Peyer's patch (tissue), 4 donors: ENCODE data around the gene SESTD1. TPM values are rescaled to one million over a fixed set of nuclear protein-coding genes. Genes with fewer than 3 reads are reported as not detected.

Source experiments
- DNase-seq, 3 donors: peaks; one replicate each; pipeline ENCODE4 v3.0.0-alpha.2; 2017 to 2019
- H3K27ac ChIP-seq, 4 donors: fragments of 200-600 bp; sonication (generic); one replicate each; pipeline ENCODE4 v1.5.1; 2016 to 2019
- H3K27me3 ChIP-seq, 2 donors: fragments of 200-600 bp; sonication (generic); one replicate each; pipeline ENCODE4 v1.5.1; 2019
- H3K36me3 ChIP-seq, 3 donors: fragments of 200-600 bp; sonication (generic); one replicate each; pipeline ENCODE4 v1.5.1; 2016 to 2019
- H3K4me1 ChIP-seq, 4 donors: fragments of 200-600 bp; sonication (generic); one replicate each; pipeline ENCODE4 v1.5.1; 2016 to 2019
- H3K4me3 ChIP-seq, 4 donors: fragments of 200-600 bp; sonication (generic); 1 replicate in 3 of 4; 2 replicates in 1 of 4; pipeline ENCODE4 v1.5.1; 2016 to 2019; ENCODE audit warnings: mild to moderate bottlenecking in 1 of 4
- H3K9me3 ChIP-seq, 4 donors: fragments of 200-600 bp; sonication (generic); one replicate each; pipeline ENCODE4 v1.5.1; 2016 to 2019; ENCODE audit warnings: mild to moderate bottlenecking in 1 of 4
- CTCF ChIP-seq, 6 experiments: fragments of 450-650 bp in 4 of 6; fragments of 200-600 bp in 2 of 6; sonication (generic) in 1 of 6; IDR thresholded peaks; one replicate each; pipeline ENCODE4 v1.5.1; 2017 to 2019; ENCODE audit warnings: antibody characterized with exemption in 6 of 6, mild to moderate bottlenecking in 3 of 6, moderate library complexity in 1 of 6
- POLR2A ChIP-seq, 2 donors: fragments of 450-650 bp; IDR thresholded peaks; one replicate each; pipeline ENCODE4 v1.5.1; 2017; ENCODE audit warnings: antibody characterized with exemption in 2 of 2, mild to moderate bottlenecking in 2 of 2, moderate library complexity in 2 of 2
- total RNA-seq, 4 donors: library from RNA; depleted of rRNA; stranded (reverse); fragments of >200 nt; gene quantifications; one replicate each; pipeline ENCODE4 v1.1.0, GENCODE V29; 2016

SESTD1 gene
- total RNA-seq, 4 donors from 2014 or later = 19.3 to 66.0 (median 39.6) TPM

- no peak for TF ChIP-seq POLR2A (IDR thresholded peaks at IDR 0.05)
- TF ChIP-seq CTCF (IDR thresholded peaks at IDR 0.05) = no peak
- H3K36me3 ChIP-seq = no peaks in the 10 kb centered on the region
- no peak overlapping the region for H3K4me3 ChIP-seq
- peaks cover 0 to 4% of the 10 kb centered on the region in 2 donors for H3K27me3 ChIP-seq
- peak overlapping the region in 2 of 4 donors; percentile 76 to 85 for H3K27ac ChIP-seq
- DNase-seq = no peak
- no peaks in the 10 kb centered on the region for H3K9me3 ChIP-seq
- H3K4me1 ChIP-seq = peaks cover 0 to 23% (median 0%) of the 10 kb centered on the region in 4 donors
These were observed 8.9 kb upstream of the SESTD1 start for GRCh38 chr2:179273461-179273962.

GRCh38 chr2:179272406-179273192 is 8.0 kb upstream of the SESTD1 start:
- Histone ChIP-seq H3K27ac (peak overlapping the region in 3 of 4 donors; percentile 34 to 85 (median 76)), H3K9me3 (no peaks in the 10 kb centered on the region), H3K27me3 (peaks cover 0 to 4% of the 10 kb centered on the region in 2 donors), H3K36me3 (no peaks in the 10 kb centered on the region), H3K4me1 (peaks cover 0 to 23% (median 0%) of the 10 kb centered on the region in 4 donors), H3K4me3 (no peak overlapping the region)
- TF ChIP-seq CTCF (IDR thresholded peaks at IDR 0.05) (peak in 3 of 6 experiments; percentile 22 to 31 (median 23)), POLR2A (IDR thresholded peaks at IDR 0.05) (no peak)
- DNase-seq = no peak

GRCh38 chr2:179270689-179271088 is 6.1 kb upstream of the SESTD1 start:
- H3K4me3 ChIP-seq = no peak overlapping the region
- peaks cover 0 to 4% of the 10 kb centered on the region in 2 donors for H3K27me3 ChIP-seq
- H3K9me3 ChIP-seq = no peaks in the 10 kb centered on the region
- TF ChIP-seq CTCF (IDR thresholded peaks at IDR 0.05) = no peak
- TF ChIP-seq POLR2A (IDR thresholded peaks at IDR 0.05) = no peak
- peaks cover 0 to 23% (median 0%) of the 10 kb centered on the region in 4 donors for H3K4me1 ChIP-seq
- no peak overlapping the region for H3K27ac ChIP-seq
- no peaks in the 10 kb centered on the region for H3K36me3 ChIP-seq
- no peak for DNase-seq

GRCh38 chr2:179268277-179268925 is 3.8 kb upstream of the SESTD1 start:
- Histone ChIP-seq H3K36me3 (no peaks in the 10 kb centered on the region), H3K9me3 (no peaks in the 10 kb centered on the region), H3K27me3 (peaks cover 0 to 4% of the 10 kb centered on the region in 2 donors), H3K4me1 (peaks cover 0 to 14% (median 0%) of the 10 kb centered on the region in 4 donors), H3K4me3 (no peak overlapping the region), H3K27ac (no peak overlapping the region)
- DNase-seq = no peak
- no peak for TF ChIP-seq POLR2A (IDR thresholded peaks at IDR 0.05)

DNA sequence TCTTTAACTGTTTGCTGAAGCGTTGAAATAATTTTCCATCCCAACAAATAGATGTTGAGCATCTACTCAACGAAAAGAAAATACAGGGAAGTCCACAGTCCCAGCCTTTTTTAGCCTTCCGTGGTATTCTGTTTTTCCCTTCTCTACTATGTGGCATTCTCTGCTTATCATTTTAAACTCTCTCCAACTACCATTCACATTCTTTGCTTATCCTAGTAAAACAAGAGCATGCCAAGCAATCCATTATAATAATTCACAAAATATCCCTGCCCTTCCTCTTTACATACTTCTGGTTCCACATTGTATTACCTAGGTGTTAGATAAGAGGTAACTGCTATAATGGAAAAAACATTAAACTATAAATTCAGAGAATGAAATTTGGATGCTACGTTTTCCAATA is 1.6 kb upstream of the SESTD1 start:
- H3K4me1 ChIP-seq = peaks cover 0 to 9% (median 4%) of the 10 kb centered on the region in 4 donors
- H3K27me3 ChIP-seq = no peaks in the 10 kb centered on the region
- H3K36me3 ChIP-seq = no peaks in the 10 kb centered on the region
- no peaks in the 10 kb centered on the region for H3K9me3 ChIP-seq
- no peak for TF ChIP-seq POLR2A (IDR thresholded peaks at IDR 0.05)
- TF ChIP-seq CTCF (IDR thresholded peaks at IDR 0.05) = no peak
- H3K27ac ChIP-seq = no peak overlapping the region
- no peak for DNase-seq
- H3K4me3 ChIP-seq = no peak overlapping the region

- Histone ChIP-seq H3K27me3 (no peaks in the 10 kb centered on the region), H3K36me3 (no peaks in the 10 kb centered on the region), H3K4me3 (peak overlapping the region; percentile 74 to 89 (median 76)), H3K4me1 (peaks cover 0 to 13% (median 4%) of the 10 kb centered on the region in 4 donors), H3K9me3 (no peaks in the 10 kb centered on the region), H3K27ac (peak overlapping the region; percentile 76 to 92 (median 84))
- peak in 1 of 2 donors; percentile 9 for TF ChIP-seq POLR2A (IDR thresholded peaks at IDR 0.05)
- TF ChIP-seq CTCF (IDR thresholded peaks at IDR 0.05) = no peak
- no peak for DNase-seq
These were observed 464 bp upstream of the SESTD1 start for GRCh38 chr2:179265082-179265510.
